T-helper 22 cell (primary cell): ENCODE results near the gene C10orf90.
A peak's percentile ranks its signal among the peaks of the same experiment; 100 is the strongest.

Experiments
- DNase-seq: peaks from one replicate; pipeline ENCODE4 v3.0.0-alpha.2; 2020; ENCODE audit warnings: low read depth

The C10orf90 gene

DNA sequence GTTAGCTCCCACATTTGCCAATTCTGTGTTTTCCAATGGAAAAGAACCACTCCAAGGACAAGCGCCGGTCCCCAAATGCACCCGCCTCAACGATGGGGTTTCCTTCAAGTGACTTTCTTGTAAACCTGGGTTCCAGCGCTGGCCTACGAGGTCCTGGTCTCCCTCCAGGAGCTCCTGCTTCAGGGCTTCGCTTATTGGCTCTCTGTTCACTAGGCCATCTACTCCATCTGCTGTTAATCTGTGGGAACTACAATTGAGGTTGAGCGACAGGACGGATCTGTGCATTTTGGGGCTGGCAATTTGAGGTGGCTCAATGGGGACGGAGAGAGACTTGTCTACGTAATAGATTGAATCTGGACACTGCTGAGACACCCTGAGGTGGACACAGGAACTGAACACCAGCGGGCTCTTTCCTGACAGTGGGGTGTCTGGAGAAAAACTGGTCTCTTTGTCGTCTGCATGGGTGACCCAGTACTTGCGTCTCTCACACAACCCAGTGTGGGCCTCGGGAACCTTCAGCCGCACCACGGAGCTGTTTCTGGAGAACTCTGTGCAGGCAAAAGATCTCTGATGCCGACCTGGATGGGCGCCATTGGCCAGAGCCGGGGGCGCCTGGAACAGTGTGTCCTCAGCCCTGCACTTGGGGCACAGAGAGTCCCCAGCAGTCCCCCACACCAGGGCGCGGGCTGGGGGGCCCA is 166.3 kb downstream of the C10orf90 start:
- DNase-seq = no peak

DNA sequence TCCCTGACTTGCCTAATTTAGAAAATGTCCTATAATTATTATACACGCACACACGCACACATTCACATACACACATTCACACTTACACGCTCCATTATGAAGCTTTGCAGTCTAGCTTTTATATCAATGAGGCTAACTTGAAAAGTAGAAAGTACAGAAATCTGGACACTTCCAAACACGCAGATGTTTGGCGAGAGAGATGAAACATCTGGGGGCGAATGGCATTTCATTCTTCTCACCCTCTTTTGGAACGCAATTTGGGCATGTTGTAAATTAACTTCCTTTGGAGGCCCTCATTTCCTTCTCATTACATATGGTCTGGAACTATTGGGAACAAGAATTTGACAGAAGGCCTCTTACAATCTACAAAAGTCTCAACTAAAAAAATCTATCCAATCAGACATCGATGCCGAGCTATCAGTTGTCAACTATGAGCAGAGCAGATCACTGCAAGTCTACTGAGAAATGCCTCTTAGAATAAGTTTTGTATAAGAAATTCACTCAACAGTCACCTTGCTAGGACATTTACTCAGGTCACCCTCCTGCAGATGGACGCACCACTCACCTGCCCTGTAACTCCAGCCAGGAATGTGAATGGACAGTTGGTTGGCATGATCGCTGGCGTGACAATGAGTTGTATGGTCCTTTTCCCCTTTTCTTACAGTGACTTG is 167.0 kb downstream of the C10orf90 start:
- no peak for DNase-seq

DNA sequence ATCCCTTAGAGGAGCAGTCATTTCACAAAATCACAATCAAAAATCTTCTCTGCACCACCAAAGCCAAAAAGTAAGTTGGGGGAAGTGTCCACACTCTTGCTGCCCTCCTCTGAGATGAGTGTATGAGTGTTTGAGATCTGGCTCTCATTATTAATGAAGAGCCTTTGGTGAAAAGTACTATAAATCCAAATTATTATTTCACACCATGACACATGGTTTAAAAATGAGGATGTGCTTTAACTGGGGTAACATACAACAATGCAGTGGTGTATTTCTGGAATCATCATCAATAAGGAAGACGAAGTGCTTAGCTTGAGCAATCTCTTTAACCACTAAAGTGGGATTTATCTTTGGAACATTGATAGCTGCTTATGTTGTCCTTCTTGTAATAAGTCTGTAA is 168.1 kb downstream of the C10orf90 start:
- DNase-seq = no peak

GRCh38 chr10:126501828-126502227 is 168.7 kb downstream of the C10orf90 start:
- DNase-seq = no peak

GRCh38 chr10:126500866-126501265 is 169.6 kb downstream of the C10orf90 start:
- DNase-seq = no peak

- no peak for DNase-seq
These were observed 170.3 kb downstream of the C10orf90 start for GRCh38 chr10:126500185-126500584.

DNA sequence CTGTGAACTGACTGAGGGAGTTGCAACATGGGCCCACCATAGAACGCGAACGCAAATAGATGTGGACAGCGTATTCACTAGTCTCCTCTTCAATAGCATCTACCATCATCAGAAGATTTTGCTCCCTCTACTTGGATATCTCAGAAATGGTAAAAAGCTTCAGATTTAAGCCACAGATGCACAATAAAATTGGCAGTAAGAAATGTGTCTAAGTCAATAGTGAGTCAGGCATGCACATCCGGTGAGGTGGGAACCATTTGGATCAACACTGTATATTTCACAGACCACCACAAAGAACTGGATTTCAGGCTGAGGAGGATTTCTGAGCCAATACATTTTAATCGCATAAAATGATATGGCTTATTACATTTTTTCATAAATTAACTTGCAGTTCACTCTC is 170.7 kb downstream of the C10orf90 start:
- DNase-seq = no peak

DNA sequence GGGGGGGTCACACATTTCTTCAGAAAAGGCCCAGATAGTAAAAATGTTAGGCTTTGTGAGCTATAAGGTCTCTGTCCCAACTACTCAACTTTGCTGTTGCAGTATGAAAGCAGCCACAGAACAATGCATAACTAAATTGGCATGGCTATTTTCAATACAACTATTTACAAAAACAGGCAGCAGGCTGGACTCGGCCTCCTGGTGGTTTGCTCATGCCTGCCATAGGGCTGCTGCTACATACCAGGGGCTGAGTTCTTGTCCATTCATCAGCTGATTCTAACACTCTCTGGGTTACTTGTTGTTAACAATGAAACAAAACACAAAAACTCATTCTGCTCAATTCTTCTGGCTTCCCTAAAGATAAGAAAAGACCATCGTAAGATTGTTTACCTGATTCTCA is 172.8 kb downstream of the C10orf90 start:
- DNase-seq = no peak

- no peak for DNase-seq
These were observed 173.5 kb downstream of the C10orf90 start for GRCh38 chr10:126496771-126497545.

GRCh38 chr10:126491476-126491875 is 179.0 kb downstream of the C10orf90 start:
- DNase-seq = no peak

DNA sequence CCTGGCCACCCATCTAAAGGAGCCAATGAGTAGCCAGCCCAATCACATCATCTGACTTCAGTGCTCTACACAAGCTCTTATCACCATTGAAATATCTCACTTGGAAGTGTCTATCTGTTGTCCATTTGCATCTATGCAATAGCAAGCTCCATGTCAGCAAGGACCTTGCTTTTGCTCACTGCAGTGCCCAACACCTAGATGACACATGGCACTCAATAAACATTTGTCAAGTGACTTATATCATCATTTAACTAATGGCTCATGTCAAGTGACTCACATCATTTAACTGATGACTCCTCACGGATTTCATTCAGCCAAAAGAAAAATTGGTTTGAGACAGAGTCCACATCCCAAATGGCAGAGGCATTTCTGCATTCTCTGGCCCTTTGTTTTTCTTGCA is 189.3 kb downstream of the C10orf90 start:
- DNase-seq = no peak

- no peak for DNase-seq
These were observed 189.8 kb downstream of the C10orf90 start for GRCh38 chr10:126480648-126481047.

GRCh38 chr10:126479280-126479895 is 191.1 kb downstream of the C10orf90 start:
- no peak for DNase-seq

DNA sequence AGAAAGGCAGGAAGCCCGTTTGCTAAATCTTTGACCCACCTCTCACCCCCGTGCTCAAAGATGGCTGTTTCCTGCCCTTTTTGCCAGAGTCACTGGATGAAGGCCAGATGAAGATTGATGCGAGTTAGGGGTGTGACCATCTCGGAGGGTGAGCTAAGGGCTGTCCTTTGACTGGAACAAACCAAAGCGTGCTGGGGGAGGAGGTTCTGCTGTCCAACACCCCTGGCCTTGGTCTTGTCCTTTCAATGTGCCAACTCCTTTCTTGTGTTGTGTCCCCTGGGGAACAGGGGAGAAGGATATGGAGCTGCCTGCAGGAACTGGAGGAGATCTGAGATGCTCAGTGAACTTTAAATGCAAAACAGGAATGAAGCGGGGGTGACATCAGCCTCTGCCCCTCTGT is 191.9 kb downstream of the C10orf90 start:
- DNase-seq = no peak

DNA sequence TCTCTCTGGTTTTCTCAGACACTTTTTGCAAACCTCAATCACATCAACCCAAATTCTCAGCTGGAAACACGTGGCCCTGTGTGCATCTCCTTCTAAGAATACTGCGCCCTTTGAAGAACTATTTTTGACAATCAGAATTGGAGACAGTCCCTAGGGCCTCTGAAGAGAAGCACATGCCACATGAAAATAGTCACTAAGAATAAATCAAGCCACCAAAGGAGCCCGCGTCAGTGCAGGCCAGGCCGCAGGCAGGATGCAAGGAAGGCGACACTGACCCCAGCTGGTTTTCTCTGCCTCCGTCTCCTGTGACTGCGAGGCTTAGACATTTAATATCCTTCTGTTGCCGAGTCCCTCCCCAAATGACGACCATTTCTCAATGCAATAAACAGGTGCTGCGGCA is 194.2 kb downstream of the C10orf90 start:
- DNase-seq = no peak

DNA sequence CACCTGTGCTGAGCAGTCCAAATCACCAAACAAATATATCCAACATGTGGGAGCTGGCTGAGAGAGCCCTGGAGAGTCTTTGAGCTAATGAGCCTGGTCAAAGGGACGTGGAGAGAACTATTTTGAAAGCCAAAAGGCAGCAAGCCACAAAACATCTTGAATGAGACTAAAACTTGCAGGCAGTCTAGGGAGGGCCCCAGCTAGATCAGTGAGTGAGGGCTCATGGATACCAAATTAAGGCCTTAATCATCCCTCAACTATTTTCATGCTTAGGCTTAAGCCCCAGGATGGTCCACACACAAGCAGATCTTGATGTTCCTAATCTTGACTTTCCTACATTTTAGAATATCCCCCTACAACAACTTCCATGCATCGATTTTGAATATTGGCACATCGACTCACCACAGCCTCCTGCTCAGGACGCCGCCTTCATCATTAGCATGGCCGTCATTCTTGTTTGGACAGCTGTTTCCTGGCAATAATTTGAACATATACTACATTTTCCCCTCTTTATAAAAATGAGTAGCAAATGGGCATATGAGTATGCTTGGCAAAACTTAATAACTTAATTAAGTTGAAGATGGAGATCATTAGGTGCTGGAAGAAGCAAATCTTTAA is 195.3 kb downstream of the C10orf90 start:
- no peak for DNase-seq

- DNase-seq = no peak
These were observed 196.5 kb downstream of the C10orf90 start for GRCh38 chr10:126474031-126474430.

GRCh38 chr10:126470991-126471390 is 199.5 kb downstream of the C10orf90 start:
- DNase-seq = no peak

GRCh38 chr10:126469692-126470091 is 200.8 kb downstream of the C10orf90 start:
- no peak for DNase-seq

DNA sequence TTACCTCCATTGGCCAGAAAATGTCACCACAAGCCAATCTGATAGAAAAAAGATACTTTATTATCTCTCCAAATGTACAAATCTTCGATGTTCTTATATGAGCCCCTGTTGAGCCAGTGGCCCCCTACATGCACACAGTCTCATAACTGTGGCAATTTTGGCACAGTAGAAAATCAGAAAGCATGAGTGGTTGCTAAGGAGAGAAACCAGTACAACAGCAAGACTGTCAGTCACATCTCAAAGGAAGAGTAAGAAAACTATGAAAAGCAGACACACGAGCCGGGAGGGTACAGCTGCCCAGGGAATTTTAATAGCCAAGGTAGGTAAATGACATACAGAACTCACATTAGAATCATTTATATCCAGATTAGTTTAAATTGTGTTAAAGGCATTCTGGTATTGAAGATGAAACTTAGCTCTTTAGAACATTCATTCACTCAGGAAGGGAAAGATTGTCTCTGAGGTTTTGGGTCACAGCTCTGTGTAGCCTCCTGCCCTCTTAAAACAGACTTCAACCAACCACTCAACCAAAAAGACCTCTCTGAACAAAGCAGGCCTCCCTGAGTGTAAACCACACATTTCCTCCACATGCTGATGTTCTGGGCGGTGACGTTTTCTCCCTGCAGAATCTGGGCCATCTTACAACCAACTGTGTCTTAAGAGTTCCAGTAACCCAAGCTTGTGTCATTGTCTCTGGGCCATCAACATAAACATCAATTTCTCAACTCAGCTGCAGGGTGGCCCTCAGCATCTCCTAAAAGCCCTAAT is 201.4 kb downstream of the C10orf90 start:
- DNase-seq = peak; percentile 5

DNA sequence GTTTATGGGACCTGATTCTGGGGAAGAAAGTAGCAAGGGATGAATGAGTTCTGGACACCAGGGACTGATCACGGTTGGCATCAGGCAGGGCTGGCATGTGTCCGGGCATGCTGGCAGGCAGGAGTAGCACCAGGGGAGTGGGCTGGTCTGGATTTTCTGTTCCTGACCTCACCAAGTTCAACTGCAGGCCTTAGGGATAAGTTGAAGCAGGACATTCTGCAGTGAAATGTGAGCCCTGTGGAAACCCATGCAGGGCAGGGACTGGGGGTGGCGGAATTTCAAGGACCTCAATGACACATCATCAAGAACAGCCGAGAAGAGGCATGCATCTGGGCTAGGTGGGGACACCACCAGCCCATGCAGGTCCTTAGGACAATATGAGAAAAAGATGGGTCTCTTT is 202.0 kb downstream of the C10orf90 start:
- no peak for DNase-seq
